ENCODE measurements around the gene CAMK2G.
"Not testable (repeated sequence)": the region's sequence is repeated elsewhere in the genome, so short reads cannot be mapped to it uniquely, and the experiment has no call there.

Gene CAMK2G

DNA sequence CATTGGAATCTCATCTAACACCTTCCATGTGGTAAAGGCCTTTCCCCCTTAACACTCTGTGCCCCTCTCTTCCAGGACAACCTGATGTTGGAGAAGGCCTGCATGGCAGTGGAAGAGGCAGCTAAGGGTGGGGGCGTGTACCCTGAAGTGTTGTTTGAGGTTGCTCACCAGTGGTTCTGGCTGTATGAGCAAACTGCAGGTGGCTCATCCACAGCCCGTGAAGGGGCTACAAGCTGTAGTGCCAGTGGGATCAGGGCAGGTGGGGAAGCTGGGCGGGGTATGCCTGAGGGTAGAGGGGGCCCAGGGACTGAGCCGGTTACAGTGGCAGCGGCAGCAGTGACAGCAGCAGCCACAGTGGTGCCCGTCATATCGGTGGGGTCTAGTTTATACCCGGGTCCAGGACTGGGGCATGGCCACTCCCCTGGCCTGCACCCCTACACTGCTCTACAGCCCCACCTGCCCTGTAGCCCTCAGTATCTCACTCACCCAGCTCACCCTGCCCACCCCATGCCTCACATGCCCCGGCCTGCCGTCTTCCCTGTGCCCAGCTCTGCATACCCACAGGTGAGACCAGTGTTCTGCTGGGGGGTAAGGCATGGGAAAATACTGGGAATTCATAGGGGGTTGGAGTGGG, 75.3 kb downstream of the CAMK2G start:
- no peak overlapping the region for H3K4me3 ChIP-seq (ENCODE audit: low read length)
- TF ChIP-seq, protein P1, sequence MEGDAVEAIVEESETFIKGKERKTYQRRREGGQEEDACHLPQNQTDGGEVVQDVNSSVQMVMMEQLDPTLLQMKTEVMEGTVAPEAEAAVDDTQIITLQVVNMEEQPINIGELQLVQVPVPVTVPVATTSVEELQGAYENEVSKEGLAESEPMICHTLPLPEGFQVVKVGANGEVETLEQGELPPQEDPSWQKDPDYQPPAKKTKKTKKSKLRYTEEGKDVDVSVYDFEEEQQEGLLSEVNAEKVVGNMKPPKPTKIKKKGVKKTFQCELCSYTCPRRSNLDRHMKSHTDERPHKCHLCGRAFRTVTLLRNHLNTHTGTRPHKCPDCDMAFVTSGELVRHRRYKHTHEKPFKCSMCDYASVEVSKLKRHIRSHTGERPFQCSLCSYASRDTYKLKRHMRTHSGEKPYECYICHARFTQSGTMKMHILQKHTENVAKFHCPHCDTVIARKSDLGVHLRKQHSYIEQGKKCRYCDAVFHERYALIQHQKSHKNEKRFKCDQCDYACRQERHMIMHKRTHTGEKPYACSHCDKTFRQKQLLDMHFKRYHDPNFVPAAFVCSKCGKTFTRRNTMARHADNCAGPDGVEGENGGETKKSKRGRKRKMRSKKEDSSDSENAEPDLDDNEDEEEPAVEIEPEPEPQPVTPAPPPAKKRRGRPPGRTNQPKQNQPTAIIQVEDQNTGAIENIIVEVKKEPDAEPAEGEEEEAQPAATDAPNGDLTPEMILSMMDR (IDR thresholded peaks at IDR 0.05; ENCODE audit: insufficient read depth, low read depth, low read length, missing control alignments) = no peak
- no peak for DNase-seq (ENCODE audit: low read depth)

DNA sequence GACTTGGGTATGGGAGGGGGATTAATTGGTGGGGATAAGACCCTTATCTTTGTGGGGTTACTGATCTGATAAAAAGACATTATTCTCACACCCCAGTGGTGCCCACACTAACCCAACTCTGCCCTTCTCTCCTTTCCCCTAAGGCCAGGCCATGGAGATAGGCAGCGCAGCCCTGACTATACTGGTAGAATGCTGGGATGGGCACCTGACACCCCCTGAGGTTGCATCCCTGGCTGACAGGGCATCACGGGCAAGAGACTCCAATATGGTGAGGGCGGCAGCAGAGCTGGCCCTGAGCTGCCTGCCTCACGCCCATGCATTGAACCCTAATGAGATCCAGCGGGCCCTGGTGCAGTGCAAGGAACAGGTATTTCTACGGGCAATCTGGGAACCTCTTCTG, 76.3 kb downstream of the CAMK2G start:
- DNase-seq (ENCODE audit: low read depth) = no peak
- no peak overlapping the region for H3K4me3 ChIP-seq (ENCODE audit: low read length)
- TF ChIP-seq, protein P1 (IDR thresholded peaks at IDR 0.05; ENCODE audit: insufficient read depth, low read depth, low read length, missing control alignments) = no peak

DNA sequence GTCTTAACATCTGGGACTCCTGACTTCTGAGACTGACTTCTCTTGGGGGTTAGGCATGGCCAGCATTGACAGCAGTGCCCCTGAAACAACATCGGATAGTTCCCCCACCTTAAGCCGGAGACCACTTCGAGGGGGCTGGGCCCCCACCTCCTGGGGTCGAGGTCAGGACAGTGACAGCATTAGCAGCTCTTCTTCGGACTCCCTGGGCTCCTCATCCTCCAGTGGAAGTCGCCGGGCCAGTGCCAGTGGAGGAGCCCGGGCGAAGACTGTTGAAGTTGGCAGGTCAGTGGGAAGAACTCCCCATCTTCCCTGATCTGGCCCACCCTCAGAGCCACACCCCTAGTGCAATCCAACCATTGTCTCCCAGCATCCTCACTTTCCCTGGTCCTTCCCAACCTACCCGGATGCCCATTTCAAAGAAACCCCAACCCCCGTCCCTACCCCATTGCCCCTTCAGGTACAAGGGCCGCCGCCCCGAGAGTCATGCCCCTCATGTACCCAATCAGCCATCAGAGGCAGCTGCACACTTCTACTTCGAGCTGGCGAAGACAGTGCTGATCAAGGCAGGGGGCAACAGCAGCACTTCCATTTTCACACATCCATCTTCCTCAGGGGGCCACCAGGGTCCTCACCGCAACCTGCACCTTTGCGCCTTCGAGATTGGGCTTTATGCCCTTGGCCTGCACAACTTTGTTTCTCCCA, 76.9 kb downstream of the CAMK2G start:
- TF ChIP-seq, protein P1 (IDR thresholded peaks at IDR 0.05; ENCODE audit: insufficient read depth, low read depth, low read length, missing control alignments) = no peak

DNA sequence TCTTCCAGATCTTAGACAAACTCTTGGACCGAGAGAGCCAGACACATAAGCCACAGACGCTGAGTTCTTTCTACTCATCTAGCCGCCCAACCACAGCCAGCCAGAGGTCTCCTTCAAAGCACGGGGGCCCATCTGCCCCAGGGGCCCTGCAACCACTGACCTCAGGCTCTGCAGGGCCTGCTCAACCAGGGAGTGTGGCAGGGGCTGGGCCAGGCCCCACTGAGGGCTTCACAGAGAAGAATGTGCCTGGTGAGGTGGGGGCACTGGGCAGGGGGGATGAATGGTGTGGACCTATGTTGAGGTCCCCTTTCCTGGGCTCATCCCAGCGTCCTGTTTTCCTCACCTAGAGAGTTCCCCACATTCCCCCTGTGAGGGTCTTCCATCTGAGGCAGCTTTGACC, 77.6 kb downstream of the CAMK2G start:
- TF ChIP-seq, protein P1 (IDR thresholded peaks at IDR 0.05; ENCODE audit: insufficient read depth, low read depth, low read length, missing control alignments) = no peak
- H3K4me3 ChIP-seq (ENCODE audit: low read length) = no peak overlapping the region
- DNase-seq (ENCODE audit: low read depth) = no peak

More for the DNA sequence above, 76.9 kb downstream of the CAMK2G start:
- H3K4me3 ChIP-seq (ENCODE audit: low read length) = no peak overlapping the region
- DNase-seq (ENCODE audit: low read depth) = no peak

DNA sequence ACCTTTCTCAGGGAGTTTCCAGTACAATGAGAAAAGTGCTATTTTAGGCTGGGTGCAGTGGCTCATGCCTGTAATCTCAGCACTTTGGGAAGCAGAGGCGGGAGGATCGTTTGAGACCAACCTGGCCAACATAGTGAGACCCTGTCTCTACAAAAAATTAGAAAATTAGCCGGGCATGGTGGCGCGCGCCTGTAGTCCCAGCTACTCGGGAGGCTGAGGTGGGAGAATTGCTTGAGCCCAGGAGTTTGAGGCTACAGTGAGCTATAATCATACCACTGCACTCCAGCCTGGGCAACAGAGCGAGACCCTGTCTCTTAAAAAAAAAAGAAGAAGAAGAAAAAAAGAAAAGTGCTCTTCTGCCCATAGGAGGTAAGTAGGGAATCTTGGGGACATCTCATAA, 78.3 kb downstream of the CAMK2G start:
- not testable (repeated sequence) for H3K4me3 ChIP-seq (ENCODE audit: low read length); DNase-seq (ENCODE audit: low read depth)

DNA sequence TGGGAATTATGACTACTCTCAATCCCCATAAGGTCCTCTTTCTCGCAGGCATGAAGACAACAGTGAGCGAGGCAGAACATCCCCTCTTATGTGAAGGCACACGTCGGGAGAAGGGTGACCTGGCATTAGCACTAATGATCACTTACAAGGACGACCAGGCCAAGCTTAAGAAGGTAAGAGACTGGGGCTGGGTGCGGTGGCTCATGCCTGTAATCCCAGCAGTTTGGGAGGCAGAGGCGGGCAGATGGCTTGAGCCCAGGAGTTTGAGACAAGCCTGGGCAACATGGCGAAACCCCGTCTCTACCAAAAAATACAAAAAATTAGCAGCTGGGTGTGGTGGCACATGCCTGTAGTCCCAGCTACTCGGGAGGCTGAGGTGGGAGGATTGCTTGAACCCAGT, 78.9 kb downstream of the CAMK2G start:
- not testable (repeated sequence) for DNase-seq (ENCODE audit: low read depth); H3K4me3 ChIP-seq (ENCODE audit: low read length)

DNA sequence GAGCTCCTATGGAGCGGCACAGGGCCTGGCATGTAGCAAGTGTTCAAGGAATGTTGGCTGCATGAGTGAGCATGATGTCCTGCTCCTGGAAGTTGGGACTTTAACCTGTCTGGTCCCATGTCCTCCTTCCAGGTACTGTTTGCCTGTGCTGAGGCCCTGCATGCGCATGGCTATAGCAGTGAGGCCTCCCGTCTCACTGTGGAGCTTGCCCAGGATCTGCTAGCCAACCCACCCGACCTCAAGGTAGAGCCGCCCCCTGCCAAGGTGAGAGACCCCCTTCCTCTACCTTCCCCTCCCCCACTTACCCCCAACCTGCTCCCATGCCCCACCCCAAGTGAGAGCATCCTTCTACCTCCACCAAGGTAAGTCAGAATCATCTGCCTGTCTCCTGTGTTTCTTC, 80.9 kb downstream of the CAMK2G start:
- TF ChIP-seq, protein P1 (IDR thresholded peaks at IDR 0.05; ENCODE audit: insufficient read depth, low read depth, low read length, missing control alignments) = no peak
- no peak overlapping the region for H3K4me3 ChIP-seq (ENCODE audit: low read length)
- no peak for DNase-seq (ENCODE audit: low read depth)

DNA sequence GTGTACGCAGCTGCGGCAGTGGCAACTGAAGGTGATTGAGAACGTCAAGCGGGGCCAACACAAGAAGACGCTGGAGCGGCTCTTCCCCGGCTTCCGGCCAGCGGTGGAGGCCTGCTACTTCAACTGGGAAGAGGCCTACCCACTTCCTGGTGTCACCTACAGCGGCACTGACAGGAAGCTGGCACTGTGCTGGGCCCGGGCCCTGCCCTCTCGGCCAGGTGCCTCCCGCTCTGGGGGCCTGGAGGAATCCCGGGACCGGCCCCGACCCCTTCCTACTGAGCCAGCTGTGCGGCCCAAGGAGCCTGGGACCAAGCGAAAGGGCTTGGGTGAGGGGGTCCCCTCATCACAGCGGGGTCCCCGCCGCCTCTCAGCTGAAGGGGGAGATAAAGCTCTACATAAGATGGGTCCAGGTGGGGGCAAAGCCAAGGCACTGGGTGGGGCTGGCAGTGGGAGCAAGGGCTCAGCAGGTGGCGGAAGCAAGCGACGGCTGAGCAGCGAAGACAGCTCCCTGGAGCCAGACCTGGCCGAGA, 82.4 kb downstream of the CAMK2G start:
- TF ChIP-seq, protein P1 (IDR thresholded peaks at IDR 0.05; ENCODE audit: insufficient read depth, low read depth, low read length, missing control alignments) = no peak
- DNase-seq (ENCODE audit: low read depth) = no peak
- H3K4me3 ChIP-seq (ENCODE audit: low read length) = no peak overlapping the region
